Prostate gland (tissue), 2 donors: ENCODE data around the gene C11orf71. TPM values are rescaled to one million over a fixed set of nuclear protein-coding genes. Genes with fewer than 3 reads are reported as not detected.

ENCODE experiments used
- DNase-seq: peaks from one replicate; pipeline ENCODE4 v3.0.0-alpha.2; 2019; ENCODE audit warnings: low spot score
- H3K27ac ChIP-seq, 2 donors: fragments of 200-600 bp; sonication (generic); 2 replicates each; pipeline ENCODE4 v1.5.1; 2017 to 2019
- H3K27me3 ChIP-seq: fragments of 200-600 bp; sonication (generic); replicated peaks from 2 replicates; pipeline ENCODE4 v1.5.1; 2019; ENCODE audit not compliant: insufficient read depth
- H3K36me3 ChIP-seq, 2 donors: fragments of 200-600 bp; sonication (generic); 1 replicate in 1 of 2; 2 replicates in 1 of 2; pipeline versions ENCODE4 v1.5.1 to v1.8.1; 2017 to 2019
- H3K4me1 ChIP-seq: fragments of 200-600 bp; sonication (generic); replicated peaks from 2 replicates; pipeline ENCODE4 v1.5.1; 2019
- H3K4me3 ChIP-seq, 2 donors: fragments of 200-600 bp; sonication (generic); 2 replicates each; pipeline ENCODE4 v1.5.1; 2017 to 2019
- H3K9me3 ChIP-seq: fragments of 200-600 bp; sonication (generic); 2 replicates; pipeline ENCODE4 v1.5.1; 2017
- POLR2A ChIP-seq: fragments of 450-650 bp; IDR thresholded peaks from one replicate; pipeline ENCODE4 v1.6.1; 2016; ENCODE audit warnings: antibody characterized with exemption, mild to moderate bottlenecking
- POLR2AphosphoS5 ChIP-seq: sonication (generic); formaldehyde crosslinking; IDR thresholded peaks from one replicate; pipeline ENCODE4 v1.6.1; 2017; ENCODE audit warnings: antibody characterized with exemption
- WGBS: methylation state at CpG from one replicate; pipeline ENCODE4 v1.1.5; 2018; 5-methylcytosine and 5-hydroxymethylcytosine counted together
- intact Hi-C: fragments of 100-400 bp; cut with DNase I; formaldehyde crosslinking; loops from one replicate; pipeline ENCODE4 v1.14.2; 2022
- total RNA-seq, 2 donors: library from RNA; depleted of rRNA; stranded (reverse); fragments of >200 nt; gene quantifications; one replicate each; pipeline ENCODE4 v1.1.0, GENCODE V29; 2016
- TF ChIP-seq, protein P1 (sequence below), 4 experiments: fragments of 200-600 bp in 2 of 4; fragments of 450-650 bp in 2 of 4; sonication (generic) in 2 of 4; IDR thresholded peaks; 1 replicate in 3 of 4; 2 replicates in 1 of 4; pipeline ENCODE4 v1.5.1; 2016 to 2019; ENCODE audit warnings: antibody characterized with exemption in 4 of 4, mild to moderate bottlenecking in 2 of 4, moderate library complexity in 2 of 4

Gene C11orf71
- total RNA-seq, 2 donors from 2014 or later = 14.4 to 15.3 TPM

DNA sequence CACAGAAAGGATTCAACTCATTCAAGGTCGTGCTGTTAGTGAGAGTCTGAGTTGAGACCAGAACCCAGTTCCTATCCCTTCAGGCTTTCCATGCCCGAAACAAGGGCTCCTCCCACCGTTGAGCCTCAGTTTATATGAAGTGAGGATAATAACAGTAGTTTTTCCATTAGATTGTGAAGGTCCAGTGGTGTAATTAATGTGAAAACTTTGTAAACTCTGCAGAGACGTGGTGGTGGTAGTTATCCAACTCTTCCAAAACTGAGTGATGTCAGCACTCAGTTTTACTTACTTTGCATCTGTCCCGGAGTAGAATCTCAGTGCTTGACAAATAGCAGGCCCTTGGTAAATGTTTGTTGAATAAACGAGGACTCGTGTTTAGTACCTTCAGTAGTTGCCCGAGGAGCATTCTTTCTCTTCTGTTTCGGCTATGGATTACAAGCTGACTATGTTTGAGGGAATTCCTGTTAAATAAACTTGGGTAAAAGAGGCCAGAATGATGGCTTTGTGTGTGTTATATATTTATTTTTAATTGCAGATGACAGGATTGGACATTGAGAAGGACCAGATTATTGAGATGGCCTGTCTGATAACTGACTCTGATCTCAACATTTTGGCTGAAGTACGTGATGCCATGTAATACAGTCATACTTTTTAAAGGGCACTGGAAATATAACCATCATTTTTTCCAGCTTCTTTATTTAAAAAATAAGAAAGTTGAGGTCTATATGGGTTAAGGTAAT lies 40.0 kb upstream of the C11orf71 start:
- Histone ChIP-seq H3K9me3 (no peaks in the 10 kb centered on the region), H3K27me3 (no peaks in the 10 kb centered on the region), H3K36me3 (peaks cover 0 to 6% of the 10 kb centered on the region in 2 donors), H3K27ac (peak overlapping the region; percentile 85 to 86), H3K4me3 (peak overlapping the region; percentile 84 to 89), H3K4me1 (no peaks in the 10 kb centered on the region)
- no peak for DNase-seq
- 4% methylated on average over 10 of the region's 10 CpGs for WGBS
- intact Hi-C loops = no loop called here
- TF ChIP-seq POLR2A (no peak), POLR2AphosphoS5 (peak; percentile 5)

DNA sequence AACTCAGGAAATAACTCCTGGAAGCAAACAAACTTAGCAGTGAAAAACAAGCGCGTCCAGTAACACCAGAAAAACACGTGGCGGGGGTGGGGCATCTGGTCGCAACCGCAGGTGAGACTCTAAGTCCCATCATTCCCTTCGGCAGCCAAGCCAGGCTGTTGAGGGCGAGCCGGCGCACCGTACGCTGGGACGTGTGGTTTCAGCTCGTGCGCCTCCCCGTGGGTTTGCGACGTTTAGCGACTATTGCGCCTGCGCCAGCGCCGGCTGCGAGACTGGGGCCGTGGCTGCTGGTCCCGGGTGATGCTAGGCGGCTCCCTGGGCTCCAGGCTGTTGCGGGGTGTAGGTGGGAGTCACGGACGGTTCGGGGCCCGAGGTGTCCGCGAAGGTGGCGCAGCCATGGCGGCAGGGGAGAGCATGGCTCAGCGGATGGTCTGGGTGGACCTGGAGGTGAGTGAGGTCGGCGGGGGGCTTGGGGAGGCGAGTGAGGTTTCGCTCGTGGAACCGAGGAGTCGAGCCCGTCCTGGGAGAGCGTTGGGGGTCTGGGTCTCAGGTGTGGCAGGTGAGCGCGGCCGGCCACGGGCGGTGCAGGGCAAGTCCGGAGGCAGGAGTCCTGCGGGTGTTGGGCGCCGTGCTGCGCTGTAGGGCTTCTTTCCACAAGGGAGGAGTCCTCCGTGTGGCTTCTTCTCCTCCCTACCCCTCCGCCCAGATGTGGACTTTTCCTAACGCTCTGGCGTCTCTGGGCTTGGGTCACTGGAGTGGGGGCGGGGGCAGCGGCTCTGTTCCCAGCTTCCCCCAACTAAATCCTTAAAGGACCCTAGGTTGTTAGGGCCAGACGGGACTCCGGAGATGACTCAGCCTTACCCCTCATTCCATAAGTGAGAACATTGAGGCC lies 39.2 kb upstream of the C11orf71 start, which contains the start of gene REXO2:
REXO2 (plus strand) TSS at position 239 of the 892 bp plus-strand sequence; CDS start at position 301, 62 bp downstream.
- peak; percentile 98 for DNase-seq
- Histone ChIP-seq H3K27ac (peak within 1 kb of the TSS; percentile 85 to 86), H3K9me3 (no peaks in the 10 kb centered on the region), H3K27me3 (no peaks in the 10 kb centered on the region), H3K36me3 (peaks cover 0 to 6% of the 10 kb centered on the region in 2 donors), H3K4me3 (peak within 1 kb of the TSS; percentile 84 to 89), H3K4me1 (no peaks in the 10 kb centered on the region)
- intact Hi-C loops = loop anchor here (5.0 kb wide), 1 partner anchor 37 kb away; the partner anchor contains the start of genes C11orf71 and RBM7
- TF ChIP-seq POLR2A (peak; percentile 89), POLR2AphosphoS5 (peak; percentile 96)
- TF ChIP-seq, protein P1, sequence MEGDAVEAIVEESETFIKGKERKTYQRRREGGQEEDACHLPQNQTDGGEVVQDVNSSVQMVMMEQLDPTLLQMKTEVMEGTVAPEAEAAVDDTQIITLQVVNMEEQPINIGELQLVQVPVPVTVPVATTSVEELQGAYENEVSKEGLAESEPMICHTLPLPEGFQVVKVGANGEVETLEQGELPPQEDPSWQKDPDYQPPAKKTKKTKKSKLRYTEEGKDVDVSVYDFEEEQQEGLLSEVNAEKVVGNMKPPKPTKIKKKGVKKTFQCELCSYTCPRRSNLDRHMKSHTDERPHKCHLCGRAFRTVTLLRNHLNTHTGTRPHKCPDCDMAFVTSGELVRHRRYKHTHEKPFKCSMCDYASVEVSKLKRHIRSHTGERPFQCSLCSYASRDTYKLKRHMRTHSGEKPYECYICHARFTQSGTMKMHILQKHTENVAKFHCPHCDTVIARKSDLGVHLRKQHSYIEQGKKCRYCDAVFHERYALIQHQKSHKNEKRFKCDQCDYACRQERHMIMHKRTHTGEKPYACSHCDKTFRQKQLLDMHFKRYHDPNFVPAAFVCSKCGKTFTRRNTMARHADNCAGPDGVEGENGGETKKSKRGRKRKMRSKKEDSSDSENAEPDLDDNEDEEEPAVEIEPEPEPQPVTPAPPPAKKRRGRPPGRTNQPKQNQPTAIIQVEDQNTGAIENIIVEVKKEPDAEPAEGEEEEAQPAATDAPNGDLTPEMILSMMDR (IDR thresholded peaks at IDR 0.05) = peak in 3 of 4 experiments; percentile 33 to 47 (median 41)
- under 1% methylated on average over 52 of the region's 64 CpGs for WGBS

DNA sequence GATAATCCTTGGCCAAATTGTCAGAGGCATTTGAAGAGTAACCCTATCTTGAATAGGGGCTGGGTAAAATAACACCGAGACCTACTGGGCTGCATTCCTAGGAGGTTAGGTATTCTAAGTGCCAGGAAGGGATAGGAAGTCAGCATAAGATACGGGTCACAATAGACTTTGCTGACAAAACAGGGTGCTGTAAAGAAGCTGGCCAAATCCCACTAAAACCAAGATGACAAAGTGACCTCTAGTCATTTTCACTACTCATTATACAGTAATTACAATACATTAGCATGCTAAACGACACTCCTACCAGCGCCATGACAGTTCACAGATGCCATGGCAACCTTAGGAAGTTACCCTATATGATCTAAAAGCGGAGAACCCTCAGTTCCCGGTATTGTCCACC lies 38.0 kb upstream of the C11orf71 start:
- DNase-seq = no peak
- no peaks in the 10 kb centered on the region for H3K4me1 ChIP-seq
- TF ChIP-seq POLR2AphosphoS5 = peak; percentile 16
- TF ChIP-seq POLR2A = no peak
- TF ChIP-seq, protein P1 (IDR thresholded peaks at IDR 0.05) = no peak
- no peak overlapping the region for H3K4me3 ChIP-seq
- no peaks in the 10 kb centered on the region for H3K36me3 ChIP-seq
- H3K27me3 ChIP-seq = no peaks in the 10 kb centered on the region
- intact Hi-C loops = loop anchor here (5.0 kb wide), 1 partner anchor 36 kb away; the partner anchor contains the start of genes C11orf71 and RBM7
- H3K9me3 ChIP-seq = no peaks in the 10 kb centered on the region
- WGBS = 48% methylated on average over 6 of the region's 6 CpGs
- peak overlapping the region in 1 of 2 donors; percentile 85 for H3K27ac ChIP-seq

DNA sequence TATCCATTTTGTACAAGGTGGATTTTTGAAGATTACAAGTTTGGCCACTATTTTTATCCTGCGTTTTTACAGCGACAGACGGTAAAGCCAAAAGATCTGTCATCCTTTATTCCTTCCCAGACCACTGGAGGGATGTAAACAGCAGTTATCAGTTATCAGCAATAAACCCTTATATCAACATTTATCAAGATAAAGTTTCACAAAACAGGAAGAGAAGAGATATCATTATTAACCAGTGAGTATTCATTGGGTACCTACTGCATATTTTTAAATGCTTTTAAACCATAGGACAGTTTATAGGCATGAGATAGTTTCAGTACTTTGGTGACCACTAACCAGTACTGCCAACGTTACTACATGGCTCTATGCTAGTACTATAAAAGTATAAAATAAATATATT lies 33.1 kb upstream of the C11orf71 start:
- TF ChIP-seq POLR2A = no peak
- TF ChIP-seq, protein P1 (IDR thresholded peaks at IDR 0.05) = peak in 1 of 4 experiments; percentile 33
- TF ChIP-seq POLR2AphosphoS5 = peak; percentile 46
- Histone ChIP-seq H3K4me3 (no peak overlapping the region), H3K9me3 (no peaks in the 10 kb centered on the region), H3K27me3 (no peaks in the 10 kb centered on the region), H3K36me3 (no peaks in the 10 kb centered on the region), H3K4me1 (no peaks in the 10 kb centered on the region), H3K27ac (no peak overlapping the region)
- intact Hi-C loops = no loop called here
- DNase-seq = no peak
- 26% methylated on average over 4 of the region's 4 CpGs for WGBS

DNA sequence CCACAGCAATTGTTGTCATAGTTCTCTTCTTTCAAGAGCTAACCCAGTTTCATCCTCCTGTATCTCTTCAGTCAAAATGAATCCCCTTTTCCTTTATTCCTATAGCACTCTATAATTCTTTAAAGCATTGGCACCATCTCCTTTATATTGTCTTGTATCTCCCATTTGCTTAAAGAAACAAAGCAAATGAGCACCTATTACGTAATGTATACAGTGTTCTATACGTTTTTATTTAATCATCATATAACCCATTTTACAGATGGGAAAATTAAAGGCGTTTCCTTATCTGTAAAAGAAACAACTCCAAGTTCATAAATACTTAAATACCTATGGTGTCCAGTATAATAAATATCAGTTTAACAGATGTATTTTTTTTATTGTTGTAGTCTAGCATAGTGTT lies 32.6 kb upstream of the C11orf71 start:
- no peaks in the 10 kb centered on the region for H3K27me3 ChIP-seq
- no peaks in the 10 kb centered on the region for H3K9me3 ChIP-seq
- intact Hi-C loops = no loop called here
- no peak overlapping the region for H3K27ac ChIP-seq
- 54% methylated on average over 3 of the region's 3 CpGs for WGBS
- H3K36me3 ChIP-seq = no peaks in the 10 kb centered on the region
- H3K4me1 ChIP-seq = no peaks in the 10 kb centered on the region
- H3K4me3 ChIP-seq = no peak overlapping the region
- DNase-seq = no peak
- TF ChIP-seq, protein P1 (IDR thresholded peaks at IDR 0.05) = no peak
- TF ChIP-seq POLR2A (no peak), POLR2AphosphoS5 (no peak)
